Smooth muscle cell of the pulmonary artery (primary cell): ENCODE measurements around the gene KCNC4. TPM values are rescaled to one million over a fixed set of nuclear protein-coding genes. Genes with fewer than 3 reads are reported as not detected.

Experiments used
- total RNA-seq: library from RNA; depleted of rRNA; stranded (reverse); fragments of >200 nt; gene quantifications from 2 replicates; pipeline ENCODE4 v1.2.3, GENCODE V29; 2014

Gene KCNC4
- 4.7 and 26.8 TPM in 2 replicates for total RNA-seq

GRCh38 chr1:110209715-110210603 is at the start of gene KCNC4:
TSS of gene KCNC4 (plus strand) at chr1:110210314. CDS start at chr1:110211500, 1,186 bp downstream.

Other genes with a start within 250 kb of the KCNC4 start
- 83.2 and 91.9 TPM in 2 replicates for gene AHCYL1, start 225.5 kb upstream of the KCNC4 start, total RNA-seq
- 48.3 and 58.8 TPM in 2 replicates for gene STRIP1, start 175.7 kb upstream of the KCNC4 start, total RNA-seq
- not detected in 2 replicates for gene ALX3, start 139.6 kb upstream of the KCNC4 start, total RNA-seq
- gene UBL4B, start 97.9 kb upstream of the KCNC4 start, total RNA-seq = not detected in 2 replicates
- gene SLC6A17, start 59.8 kb upstream of the KCNC4 start, total RNA-seq = 0.33 and 0.79 TPM in 2 replicates
- 28.2 and 29.8 TPM in 2 replicates for gene RBM15, start 129.1 kb downstream of the KCNC4 start, total RNA-seq
- gene SLC16A4, start 180.7 kb downstream of the KCNC4 start, total RNA-seq = 45.7 and 53.7 TPM in 2 replicates
- 55.6 and 61.3 TPM in 2 replicates for gene LAMTOR5, start 197.4 kb downstream of the KCNC4 start, total RNA-seq
- not detected in 2 replicates for gene PROK1, start 240.8 kb downstream of the KCNC4 start, total RNA-seq